ENCODE measurements around the gene SH3TC1. TPM values are rescaled to one million over a fixed set of nuclear protein-coding genes. Genes with fewer than 3 reads are reported as not detected.

Gene SH3TC1
- total RNA-seq, 2 experiments from 2014 or later: 14.8 to 15.7 TPM

DNA sequence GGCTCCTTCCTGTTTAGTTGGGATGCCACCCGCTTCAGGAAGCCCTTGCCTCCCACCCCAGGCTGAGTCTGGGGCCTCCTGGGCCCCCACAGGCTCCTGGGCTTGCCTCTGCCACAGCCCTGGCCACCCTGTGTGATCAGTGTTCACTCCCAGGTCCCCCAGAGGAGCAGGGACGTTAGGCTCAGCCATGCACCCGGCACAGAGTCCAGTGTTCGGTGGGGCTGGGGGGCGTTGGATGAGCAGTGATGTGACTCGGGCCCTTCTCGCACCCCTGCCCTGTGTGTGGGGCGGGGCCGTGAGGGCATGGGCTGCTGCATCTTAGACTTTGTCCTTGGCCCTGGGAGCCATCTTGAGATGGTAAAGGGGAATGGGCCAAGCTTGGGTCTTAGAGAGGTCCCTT lies 40.6 kb downstream of the SH3TC1 start:
- ATAC-seq (ENCODE audit: low read depth): no peak
- Mint-ChIP-seq H3K36me3 (no peaks in the 10 kb centered on the region), H3K27ac (no peak overlapping the region), H3K27me3 (no peaks in the 10 kb centered on the region), H3K4me3 (no peak overlapping the region), H3K9me3 (no peaks in the 10 kb centered on the region), H3K4me1 (no peaks in the 10 kb centered on the region)
- POLR2A ChIA-PET: no interaction called here
- no peak for DNase-seq

DNA sequence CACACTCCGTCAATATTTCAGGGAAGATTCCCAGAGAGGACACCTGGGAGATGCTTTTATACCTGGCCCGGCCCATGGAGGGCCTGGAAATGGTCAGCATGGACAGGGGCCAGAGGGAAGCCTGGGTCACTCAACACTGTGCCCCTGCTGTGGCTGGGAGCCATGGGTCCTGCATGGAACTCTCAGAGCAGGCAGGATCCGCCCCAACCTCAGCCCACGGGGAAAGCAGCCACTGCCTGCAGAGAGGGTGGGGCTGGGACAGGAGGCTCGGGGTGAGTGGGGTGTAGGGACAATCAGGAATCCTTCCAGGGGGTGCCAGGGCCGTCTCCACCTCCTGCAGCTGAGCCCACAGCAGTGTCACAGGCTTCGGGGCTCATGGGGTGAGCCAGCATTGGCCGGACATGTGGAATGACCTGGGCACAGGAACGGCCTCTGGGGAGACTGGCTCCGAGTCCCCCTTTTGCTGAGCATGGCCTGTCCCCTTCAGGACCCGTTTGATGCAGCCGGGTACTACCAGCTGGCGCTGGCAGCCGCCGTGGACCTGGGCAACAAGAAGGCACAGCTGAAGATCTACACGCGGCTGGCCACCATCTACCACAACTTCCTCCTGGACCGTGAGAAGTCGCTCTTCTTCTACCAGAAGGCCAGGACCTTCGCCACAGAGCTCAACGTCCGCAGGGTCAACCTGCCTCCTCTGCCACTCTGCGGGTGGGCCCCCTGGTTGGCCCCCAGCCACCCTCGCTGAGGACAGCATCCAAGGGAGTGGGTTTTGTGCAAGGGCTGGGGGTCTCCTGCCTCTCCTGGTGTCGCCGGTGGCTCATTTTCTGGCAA lies 41.3 kb downstream of the SH3TC1 start:
- H3K36me3 Mint-ChIP-seq: no peaks in the 10 kb centered on the region
- no peak overlapping the region for H3K27ac Mint-ChIP-seq
- no peaks in the 10 kb centered on the region for H3K4me1 Mint-ChIP-seq
- POLR2A ChIA-PET: no interaction called here
- H3K27me3 Mint-ChIP-seq: no peaks in the 10 kb centered on the region
- H3K4me3 Mint-ChIP-seq: no peak overlapping the region
- ATAC-seq (ENCODE audit: low read depth) (no peak), DNase-seq (no peak)
- H3K9me3 Mint-ChIP-seq: no peaks in the 10 kb centered on the region

DNA sequence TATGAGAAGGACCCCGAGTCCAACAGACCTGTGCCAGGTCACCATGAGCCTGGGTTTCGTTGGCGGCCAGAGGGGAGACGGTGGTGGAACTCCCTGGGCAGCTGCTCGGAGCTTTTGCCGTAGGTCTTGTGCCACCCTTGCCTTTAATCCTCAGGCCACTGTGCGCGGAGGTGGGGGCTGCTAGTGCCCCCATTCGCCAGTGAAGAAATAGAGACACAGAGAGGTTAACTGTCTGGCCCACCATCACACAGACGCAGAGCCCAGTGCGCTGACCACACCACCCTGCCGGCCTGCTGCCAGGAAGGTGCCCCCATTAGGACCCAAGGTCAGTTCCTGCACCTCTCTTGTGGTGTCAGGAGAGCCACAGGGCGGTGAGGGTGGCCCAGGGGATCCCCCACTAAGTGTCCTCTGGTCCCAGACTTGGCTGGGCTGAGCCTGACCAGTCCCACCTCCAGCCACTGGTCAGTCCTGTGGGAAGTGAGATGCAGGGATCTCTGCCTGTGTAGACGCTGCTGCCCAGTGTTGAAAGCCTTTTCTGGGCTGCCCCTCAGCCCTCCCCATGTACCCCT lies 42.2 kb downstream of the SH3TC1 start:
- Mint-ChIP-seq H3K36me3 (no peaks in the 10 kb centered on the region), H3K27ac (no peak overlapping the region), H3K9me3 (no peaks in the 10 kb centered on the region), H3K4me1 (no peaks in the 10 kb centered on the region), H3K4me3 (no peak overlapping the region), H3K27me3 (no peaks in the 10 kb centered on the region)
- ATAC-seq (ENCODE audit: low read depth): no peak
- DNase-seq: no peak
- POLR2A ChIA-PET: no interaction called here

DNA sequence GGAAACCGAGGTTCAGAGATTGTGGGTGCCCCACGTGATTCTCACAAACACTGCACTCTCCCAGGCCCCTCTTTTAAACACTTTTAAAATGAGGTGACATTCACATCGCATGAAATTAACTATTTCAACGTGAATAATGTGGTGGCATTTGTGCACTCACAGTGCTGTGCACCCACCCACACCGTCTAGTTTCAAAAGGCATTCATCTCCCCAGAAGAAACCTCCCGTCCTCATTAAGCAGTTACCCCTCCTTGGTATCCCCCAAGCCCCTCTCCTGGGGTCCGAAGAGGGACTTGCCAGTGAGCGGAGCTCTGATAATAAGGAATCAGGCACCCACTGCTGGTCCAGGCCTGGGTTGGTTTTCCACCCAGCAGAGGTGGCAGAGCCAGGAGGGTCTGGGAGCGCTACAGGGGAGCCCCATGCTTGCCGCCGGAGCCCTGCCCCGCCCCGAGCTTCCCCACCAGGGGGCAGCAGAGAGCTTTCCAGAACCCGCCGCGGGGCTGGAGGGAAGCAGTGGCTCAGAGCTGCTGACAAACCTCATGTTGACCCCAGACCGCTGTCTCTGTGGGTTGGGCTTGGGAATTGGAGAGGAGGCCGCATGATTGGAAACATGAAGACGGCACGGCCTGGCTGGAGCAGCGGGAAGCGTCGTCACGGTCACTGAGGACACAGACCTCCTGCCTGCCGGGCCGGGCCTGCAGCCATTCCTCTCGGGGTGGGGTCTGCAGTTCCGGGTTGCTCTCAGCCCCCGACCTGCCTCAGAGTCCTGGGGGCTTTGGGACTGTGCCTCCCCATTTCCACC lies 43.0 kb downstream of the SH3TC1 start:
- no peak overlapping the region for H3K4me3 Mint-ChIP-seq
- no peaks in the 10 kb centered on the region for H3K4me1 Mint-ChIP-seq
- ATAC-seq (ENCODE audit: low read depth) (peak; percentile 88), DNase-seq (peak; percentile 90)
- POLR2A ChIA-PET: no interaction called here
- H3K36me3 Mint-ChIP-seq: no peaks in the 10 kb centered on the region
- no peaks in the 10 kb centered on the region for H3K27me3 Mint-ChIP-seq
- H3K27ac Mint-ChIP-seq: no peak overlapping the region
- no peaks in the 10 kb centered on the region for H3K9me3 Mint-ChIP-seq

DNA sequence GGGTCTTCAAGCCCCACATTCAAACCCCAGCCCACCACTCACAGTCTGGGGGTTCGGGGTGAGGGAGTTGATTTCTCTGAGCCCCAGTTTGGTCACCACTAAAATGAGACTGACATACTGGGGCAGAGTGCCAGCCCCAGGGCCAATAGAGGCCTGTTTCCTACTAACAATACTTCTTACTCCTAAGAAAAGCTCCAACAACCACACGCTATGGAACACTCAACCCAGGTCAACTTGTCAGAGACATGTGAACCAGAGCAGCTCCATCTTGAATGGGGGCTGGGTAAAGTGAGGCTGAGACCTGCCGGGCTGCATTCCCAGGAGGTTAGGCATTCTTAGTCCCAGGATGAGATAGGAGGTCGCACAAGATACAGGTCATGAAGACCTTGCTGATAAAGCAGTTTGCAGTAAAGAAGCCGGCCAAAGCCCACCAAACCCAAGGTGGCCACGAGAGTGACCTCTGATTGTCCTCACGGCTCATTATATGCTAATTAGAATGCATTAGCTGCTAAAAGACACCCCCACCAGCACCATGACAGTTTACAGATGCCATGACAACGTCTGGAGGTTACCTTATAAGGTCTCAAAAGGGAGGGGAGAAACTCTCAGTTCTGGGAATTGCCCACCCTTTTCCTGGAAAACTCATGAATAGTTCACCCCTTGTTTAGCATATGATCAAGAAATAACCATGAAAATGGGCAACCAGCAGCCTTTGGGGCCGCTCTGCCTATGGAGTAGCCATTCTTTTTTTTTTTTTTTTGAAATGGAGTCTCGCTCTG lies 43.9 kb downstream of the SH3TC1 start:
- POLR2A ChIA-PET: no interaction called here
- Mint-ChIP-seq H3K27ac (no peak overlapping the region), H3K4me3 (no peak overlapping the region), H3K4me1 (no peaks in the 10 kb centered on the region), H3K9me3 (no peaks in the 10 kb centered on the region), H3K36me3 (no peaks in the 10 kb centered on the region), H3K27me3 (no peaks in the 10 kb centered on the region)
- no peak for DNase-seq
- ATAC-seq (ENCODE audit: low read depth): no peak

DNA sequence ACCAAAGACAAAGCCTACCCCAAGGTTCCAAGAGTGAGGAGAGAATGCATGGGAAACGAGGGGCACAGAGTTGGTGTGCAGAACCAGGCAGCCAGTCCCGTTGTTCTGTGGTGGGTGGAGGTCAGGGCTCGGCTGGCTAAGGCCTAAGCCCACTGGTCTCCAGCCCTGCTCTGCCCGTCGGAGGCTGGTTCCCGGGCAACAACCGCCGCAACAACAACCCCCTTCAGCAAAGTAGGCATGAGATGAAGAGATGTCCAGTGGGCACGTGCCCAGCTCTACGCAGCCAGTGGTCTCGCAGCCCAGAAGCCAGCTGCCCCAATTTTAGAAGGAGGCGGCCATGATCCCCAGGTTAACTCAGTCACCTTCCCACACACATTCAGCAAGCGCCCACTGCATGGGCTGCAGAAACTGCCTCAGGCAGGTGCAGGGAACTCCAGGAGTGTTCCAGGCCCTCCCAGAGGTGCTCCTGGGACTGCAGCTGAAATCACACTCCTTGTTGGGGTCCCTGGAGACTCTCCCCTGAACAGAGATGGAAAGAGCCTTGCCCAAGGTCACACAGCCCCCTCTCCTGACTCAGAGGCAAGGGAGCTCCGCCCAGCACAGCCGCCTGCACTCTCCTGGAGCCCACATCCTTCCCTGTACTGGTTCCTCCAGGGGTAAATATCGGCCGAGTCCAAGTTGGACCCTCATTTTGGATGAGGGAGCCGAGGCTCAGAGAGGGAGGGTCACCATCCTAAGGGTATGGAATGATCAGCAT lies 45.1 kb downstream of the SH3TC1 start:
- DNase-seq: no peak

DNA sequence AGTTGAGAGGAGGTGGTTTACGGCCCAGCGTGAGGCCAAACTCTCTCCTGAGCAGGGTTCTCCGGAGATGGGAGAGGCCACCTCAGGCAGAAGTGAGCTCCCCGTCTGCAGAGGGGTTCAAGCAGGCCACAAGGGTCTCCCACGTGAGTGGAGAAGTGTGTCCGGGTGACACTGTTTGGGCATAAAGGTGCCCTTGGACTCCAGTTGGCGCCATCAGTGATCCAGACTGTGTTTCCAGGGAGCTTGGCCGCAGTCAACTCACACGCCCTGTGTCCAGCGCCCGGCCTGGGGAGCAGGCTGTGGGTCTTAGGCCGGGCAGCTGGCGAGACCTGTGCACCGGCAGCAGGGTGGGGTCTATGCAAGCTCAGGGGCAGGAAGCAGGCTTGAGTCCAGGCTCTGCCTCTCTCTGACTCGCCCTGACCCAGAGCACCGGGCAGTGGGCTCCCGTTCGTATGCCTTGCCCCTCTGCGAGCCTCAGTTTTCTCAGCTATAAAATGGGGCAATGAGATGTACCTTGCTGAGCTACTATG lies 45.9 kb downstream of the SH3TC1 start:
- H3K27ac Mint-ChIP-seq: no peak overlapping the region
- POLR2A ChIA-PET: no interaction called here
- ATAC-seq (ENCODE audit: low read depth) (no peak), DNase-seq (no peak)
- no peaks in the 10 kb centered on the region for H3K9me3 Mint-ChIP-seq
- H3K27me3 Mint-ChIP-seq: no peaks in the 10 kb centered on the region
- no peaks in the 10 kb centered on the region for H3K4me1 Mint-ChIP-seq
- no peak overlapping the region for H3K4me3 Mint-ChIP-seq
- no peaks in the 10 kb centered on the region for H3K36me3 Mint-ChIP-seq

More for the DNA sequence above, 45.1 kb downstream of the SH3TC1 start:
- no peak for ATAC-seq (ENCODE audit: low read depth)
- POLR2A ChIA-PET: no interaction called here
- Mint-ChIP-seq H3K27me3 (no peaks in the 10 kb centered on the region), H3K36me3 (no peaks in the 10 kb centered on the region), H3K9me3 (no peaks in the 10 kb centered on the region), H3K4me3 (no peak overlapping the region), H3K4me1 (no peaks in the 10 kb centered on the region), H3K27ac (no peak overlapping the region)

DNA sequence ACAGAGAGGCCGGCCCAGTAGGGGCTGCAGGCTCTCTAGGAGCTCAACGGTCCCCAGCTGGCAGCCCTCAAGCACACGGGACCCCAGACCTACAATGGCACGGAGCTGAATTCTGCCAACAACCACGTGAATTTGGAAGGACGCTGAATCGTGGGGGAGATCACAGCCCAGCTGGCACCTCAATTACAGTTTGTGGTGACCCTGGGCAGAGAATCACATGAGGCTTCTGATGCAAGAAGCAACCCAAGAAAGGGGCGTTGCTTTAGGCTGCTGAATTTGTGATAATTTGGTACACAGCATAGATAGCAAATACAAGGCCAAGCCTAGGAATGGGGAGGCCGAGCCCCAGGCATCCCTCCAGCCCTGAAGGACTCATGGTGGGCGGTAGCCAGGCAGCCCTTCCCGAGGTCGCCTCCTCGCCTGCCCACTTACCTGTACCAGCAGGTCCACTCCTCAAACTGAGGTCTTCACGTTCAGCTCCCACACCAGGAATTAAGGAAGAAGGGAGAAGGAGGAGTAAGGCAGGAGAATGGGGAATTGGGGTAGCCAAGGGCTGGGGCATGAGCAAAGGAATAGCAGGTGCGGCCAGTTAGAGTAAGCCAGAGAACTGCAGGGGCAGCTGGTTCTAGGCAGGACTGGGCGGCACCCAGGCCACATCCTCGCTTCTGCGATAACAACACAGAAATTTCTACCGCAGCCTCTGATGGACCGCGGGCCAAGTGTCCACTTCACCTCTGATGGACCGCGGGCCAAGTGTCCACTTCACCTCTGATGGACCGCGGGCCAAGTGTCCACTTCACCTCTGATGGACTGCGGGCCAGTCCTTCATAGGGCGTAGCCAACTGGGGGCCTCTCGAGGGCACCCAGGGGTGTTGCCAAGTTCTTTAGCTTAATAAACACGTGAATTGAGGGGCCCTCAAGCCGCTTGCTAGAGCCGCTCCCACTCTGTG lies 47.1 kb downstream of the SH3TC1 start:
- no peak overlapping the region for H3K4me3 Mint-ChIP-seq
- no peaks in the 10 kb centered on the region for H3K36me3 Mint-ChIP-seq
- DNase-seq (no peak), ATAC-seq (ENCODE audit: low read depth) (no peak)
- no peaks in the 10 kb centered on the region for H3K9me3 Mint-ChIP-seq
- H3K4me1 Mint-ChIP-seq: no peaks in the 10 kb centered on the region
- POLR2A ChIA-PET: no interaction called here
- H3K27me3 Mint-ChIP-seq: no peaks in the 10 kb centered on the region
- no peak overlapping the region for H3K27ac Mint-ChIP-seq

DNA sequence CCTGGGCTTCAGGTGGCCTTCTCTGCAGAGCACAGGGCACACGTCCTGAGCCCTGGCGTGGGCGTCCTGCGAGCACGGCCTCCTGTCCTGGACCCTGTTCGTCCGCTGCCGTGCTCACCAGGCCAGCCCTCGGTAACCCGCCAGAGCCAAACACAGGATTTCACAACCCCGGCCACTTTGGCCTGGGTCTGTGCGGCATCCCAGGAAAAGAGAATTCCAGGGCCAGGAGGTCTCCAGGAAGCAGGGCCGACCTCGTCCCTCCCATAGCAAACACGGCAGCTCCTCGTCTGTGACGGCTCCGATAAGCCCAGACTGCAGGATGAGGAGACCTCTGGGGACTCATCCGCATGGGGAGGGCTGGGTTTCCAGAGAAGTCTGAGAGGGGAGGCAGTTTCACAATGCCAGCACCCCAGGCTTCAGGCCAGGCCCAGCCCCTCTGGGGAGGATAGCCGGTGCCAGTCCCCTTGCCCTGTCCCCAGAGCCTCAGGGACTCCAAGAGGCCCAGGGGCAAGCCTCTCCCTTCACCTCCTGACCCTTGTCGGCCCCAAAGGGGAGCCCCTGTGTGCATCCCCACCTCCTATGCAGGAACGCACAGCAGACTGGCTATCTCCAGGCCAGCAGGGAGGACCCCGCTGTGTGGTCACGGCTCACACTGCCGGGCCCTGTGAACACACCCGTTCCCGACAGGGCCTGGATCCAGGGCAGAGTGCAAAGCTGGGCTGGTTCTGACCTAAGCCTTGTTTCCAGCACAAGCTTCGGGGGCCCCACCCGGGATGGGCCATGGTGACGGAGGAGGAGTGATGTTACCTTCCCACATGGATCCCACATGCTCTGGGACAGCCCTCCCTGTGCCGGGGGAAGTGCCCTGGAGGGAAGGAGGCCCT lies 48.2 kb downstream of the SH3TC1 start:
- no peaks in the 10 kb centered on the region for H3K4me1 Mint-ChIP-seq
- ATAC-seq (ENCODE audit: low read depth) (no peak), DNase-seq (no peak)
- no peaks in the 10 kb centered on the region for H3K9me3 Mint-ChIP-seq
- POLR2A ChIA-PET: no interaction called here
- H3K27ac Mint-ChIP-seq: no peak overlapping the region
- no peak overlapping the region for H3K4me3 Mint-ChIP-seq
- no peaks in the 10 kb centered on the region for H3K27me3 Mint-ChIP-seq
- H3K36me3 Mint-ChIP-seq: no peaks in the 10 kb centered on the region

DNA sequence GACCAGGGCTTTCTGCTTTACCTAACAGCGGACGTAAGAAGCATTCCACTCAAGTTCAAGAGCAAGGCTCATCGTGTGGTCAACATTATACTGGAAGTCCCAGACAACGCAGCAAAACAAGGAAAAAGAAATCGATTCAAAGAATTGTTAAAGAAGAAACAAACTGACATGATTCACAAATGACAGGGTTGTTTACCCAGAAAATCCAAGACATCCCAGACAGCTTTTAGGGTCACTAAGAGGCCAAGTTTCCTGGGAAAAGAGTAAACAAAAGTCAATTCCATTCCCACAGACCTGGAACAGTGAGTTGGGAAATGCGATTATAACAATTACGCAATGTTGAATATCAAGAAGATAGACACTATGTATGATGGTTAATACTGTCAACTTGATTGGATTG lies 49.0 kb downstream of the SH3TC1 start:
- Mint-ChIP-seq H3K27me3 (no peaks in the 10 kb centered on the region), H3K27ac (no peak overlapping the region), H3K36me3 (no peaks in the 10 kb centered on the region), H3K4me3 (no peak overlapping the region), H3K9me3 (no peaks in the 10 kb centered on the region), H3K4me1 (no peaks in the 10 kb centered on the region)
- POLR2A ChIA-PET: no interaction called here
- no peak for ATAC-seq (ENCODE audit: low read depth)
- no peak for DNase-seq

DNA sequence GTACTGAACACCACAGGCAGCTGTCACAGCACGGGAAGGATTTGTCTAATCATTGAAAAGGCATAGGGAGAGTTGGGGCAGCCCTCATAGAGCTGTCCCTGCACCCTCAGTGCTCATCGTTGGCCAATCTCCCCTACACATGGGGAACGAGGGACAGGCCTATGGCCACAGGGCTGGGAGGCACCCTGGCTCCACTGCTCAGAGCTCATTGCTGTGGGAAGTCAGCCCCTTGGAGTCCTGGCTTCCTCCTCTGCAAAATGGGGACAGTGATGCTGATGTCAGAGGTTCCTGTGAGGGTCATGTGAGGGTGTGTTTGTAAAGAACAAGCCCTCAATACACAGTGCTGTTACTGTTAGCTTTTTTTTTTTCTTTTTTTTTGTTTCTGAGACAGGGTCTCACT lies 51.1 kb downstream of the SH3TC1 start:
- Mint-ChIP-seq H3K4me3 (no peak overlapping the region), H3K36me3 (no peaks in the 10 kb centered on the region), H3K27ac (no peak overlapping the region), H3K27me3 (no peaks in the 10 kb centered on the region), H3K4me1 (no peaks in the 10 kb centered on the region), H3K9me3 (no peaks in the 10 kb centered on the region)
- POLR2A ChIA-PET: no interaction called here
- DNase-seq (no peak), ATAC-seq (ENCODE audit: low read depth) (no peak)
